Epithelial cell of proximal tubule (primary cell): ENCODE results near the gene ECI1. TPM values are rescaled to one million over a fixed set of nuclear protein-coding genes. Genes with fewer than 3 reads are reported as not detected.

Source experiments
- DNase-seq: peaks from one replicate; pipeline ENCODE4 v3.0.0-alpha.2; 2011; ENCODE audit warnings: low read depth
- H3K4me3 ChIP-seq: 2 replicates; pipeline ENCODE4 v1.5.1; 2011; ENCODE audit warnings: low read depth, mild to moderate bottlenecking, low read length
- CTCF ChIP-seq: conservative IDR thresholded peaks from 2 replicates; pipeline ENCODE4 v1.5.1; 2012; ENCODE audit warnings: low read depth, mild to moderate bottlenecking, low read length
- total RNA-seq: library from RNA; depleted of rRNA; stranded (reverse); fragments of >200 nt; gene quantifications from 2 replicates; pipeline ENCODE4 v1.2.3, GENCODE V29; 2015

The ECI1 gene
- total RNA-seq, 1 donor from 2014 or later: 94.6 TPM

- DNase-seq: no peak
- H3K4me3 ChIP-seq: no peak overlapping the region
- no peak for TF ChIP-seq CTCF
Observed at GRCh38 chr16:2295056-2295798, 43.8 kb upstream of the ECI1 start.

- no peak overlapping the region for H3K4me3 ChIP-seq
- DNase-seq: no peak
- no peak for TF ChIP-seq CTCF
Observed at GRCh38 chr16:2292221-2292620, 40.8 kb upstream of the ECI1 start.

GRCh38 chr16:2289282-2289681 lies 37.9 kb upstream of the ECI1 start:
- no peak for TF ChIP-seq CTCF
- no peak for DNase-seq
- H3K4me3 ChIP-seq: no peak overlapping the region

GRCh38 chr16:2288726-2289125 lies 37.3 kb upstream of the ECI1 start:
- DNase-seq: no peak
- H3K4me3 ChIP-seq: no peak overlapping the region
- TF ChIP-seq CTCF: no peak

- no peak for DNase-seq
- no peak overlapping the region for H3K4me3 ChIP-seq
- TF ChIP-seq CTCF: no peak
Observed at GRCh38 chr16:2287916-2288547, 36.6 kb upstream of the ECI1 start.

GRCh38 chr16:2286550-2286949 lies 35.2 kb upstream of the ECI1 start:
- no peak overlapping the region for H3K4me3 ChIP-seq
- DNase-seq: no peak
- no peak for TF ChIP-seq CTCF
